Activated CD8-positive, alpha-beta memory T cell treated with anti-CD3 and anti-CD28 coated beads for 1 hour (primary cell): ENCODE measurements around the gene NEURL1B.

Experiments used
- DNase-seq, 2 donors: peaks; one replicate each; pipeline ENCODE4 v3.0.0-alpha.2; 2020; ENCODE audit warnings: low read depth in 1 of 2; ENCODE audit errors: extremely low read depth in 1 of 2

NEURL1B gene

GRCh38 chr5:172633403-172633970 lies 7.6 kb upstream of the NEURL1B start:
- no peak for DNase-seq

GRCh38 chr5:172634106-172634899 lies 6.8 kb upstream of the NEURL1B start:
- DNase-seq = no peak

GRCh38 chr5:172635038-172635437 lies 6.0 kb upstream of the NEURL1B start:
- no peak for DNase-seq

- DNase-seq = no peak
These were observed 4.6 kb upstream of the NEURL1B start for GRCh38 chr5:172636279-172637050.

GRCh38 chr5:172637110-172637580 lies 3.9 kb upstream of the NEURL1B start:
- DNase-seq = no peak

GRCh38 chr5:172637740-172638139 lies 3.3 kb upstream of the NEURL1B start:
- DNase-seq = no peak

GRCh38 chr5:172638209-172638768 lies 2.8 kb upstream of the NEURL1B start:
- no peak for DNase-seq

GRCh38 chr5:172640139-172640538 lies 924 bp upstream of the NEURL1B start:
- DNase-seq = no peak

GRCh38 chr5:172641359-172642050 lies 442 bp downstream of the NEURL1B start:
- no peak for DNase-seq

- no peak for DNase-seq
These were observed 967 bp downstream of the NEURL1B start for GRCh38 chr5:172642051-172642409.

- no peak for DNase-seq
These were observed 1.4 kb downstream of the NEURL1B start for GRCh38 chr5:172642486-172642885.

- no peak for DNase-seq
These were observed 2.1 kb downstream of the NEURL1B start for GRCh38 chr5:172642926-172643871.

GRCh38 chr5:172644266-172644665 lies 3.2 kb downstream of the NEURL1B start:
- DNase-seq = no peak

GRCh38 chr5:172644711-172645110 lies 3.6 kb downstream of the NEURL1B start:
- no peak for DNase-seq

GRCh38 chr5:172645271-172646055 lies 4.4 kb downstream of the NEURL1B start:
- no peak for DNase-seq

- DNase-seq = no peak
These were observed 5.7 kb downstream of the NEURL1B start for GRCh38 chr5:172646716-172647285.

- no peak for DNase-seq
These were observed 6.4 kb downstream of the NEURL1B start for GRCh38 chr5:172647352-172648012.

GRCh38 chr5:172648013-172648381 lies 6.9 kb downstream of the NEURL1B start:
- no peak for DNase-seq
